ENCODE data around the gene MLC1. TPM values are rescaled to one million over a fixed set of nuclear protein-coding genes. Genes with fewer than 3 reads are reported as not detected.

The MLC1 gene
- total and polyA plus RNA-seq, 5 experiments from 2014 or later: 0.12 to 1.8 (median 0.34) TPM

DNA sequence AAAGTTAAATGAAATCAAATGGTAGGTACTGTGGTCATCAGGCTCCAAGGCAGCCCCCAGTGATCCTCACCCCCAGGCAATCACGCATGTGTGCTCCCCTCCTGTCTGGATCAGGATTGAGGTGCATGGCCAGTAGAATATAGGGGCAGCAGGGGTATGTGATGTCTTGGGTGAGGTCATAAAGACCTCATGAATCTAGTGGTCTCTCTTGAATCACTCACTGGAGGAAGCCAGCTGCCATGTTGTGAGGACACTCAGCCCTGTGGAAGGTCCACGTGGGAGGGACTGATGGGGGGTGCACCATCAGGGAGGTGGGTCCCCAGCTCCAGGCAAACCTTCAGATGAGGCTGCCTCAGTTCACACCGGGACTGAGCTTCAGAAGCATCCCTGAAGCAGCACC, 65.9 kb downstream of the MLC1 start:
- H3K4me1 Mint-ChIP-seq: peaks cover 12 to 29% (median 12%) of the 10 kb centered on the region in 4 donors
- ATAC-seq (no peak), DNase-seq (no peak)
- POLR2A ChIA-PET: no interaction called here
- no peaks in the 10 kb centered on the region for H3K9me3 Mint-ChIP-seq
- H3K4me3 Mint-ChIP-seq: peak overlapping the region in 3 of 10 donors; percentile 8 to 59 (median 52)
- H3K36me3 Mint-ChIP-seq: no peaks in the 10 kb centered on the region
- H3K27me3 Mint-ChIP-seq: peaks cover 0 to 2% (median 0%) of the 10 kb centered on the region in 5 donors
- H3K27ac Mint-ChIP-seq: peak overlapping the region in 9 of 10 donors; percentile 13 to 92 (median 65)

DNA sequence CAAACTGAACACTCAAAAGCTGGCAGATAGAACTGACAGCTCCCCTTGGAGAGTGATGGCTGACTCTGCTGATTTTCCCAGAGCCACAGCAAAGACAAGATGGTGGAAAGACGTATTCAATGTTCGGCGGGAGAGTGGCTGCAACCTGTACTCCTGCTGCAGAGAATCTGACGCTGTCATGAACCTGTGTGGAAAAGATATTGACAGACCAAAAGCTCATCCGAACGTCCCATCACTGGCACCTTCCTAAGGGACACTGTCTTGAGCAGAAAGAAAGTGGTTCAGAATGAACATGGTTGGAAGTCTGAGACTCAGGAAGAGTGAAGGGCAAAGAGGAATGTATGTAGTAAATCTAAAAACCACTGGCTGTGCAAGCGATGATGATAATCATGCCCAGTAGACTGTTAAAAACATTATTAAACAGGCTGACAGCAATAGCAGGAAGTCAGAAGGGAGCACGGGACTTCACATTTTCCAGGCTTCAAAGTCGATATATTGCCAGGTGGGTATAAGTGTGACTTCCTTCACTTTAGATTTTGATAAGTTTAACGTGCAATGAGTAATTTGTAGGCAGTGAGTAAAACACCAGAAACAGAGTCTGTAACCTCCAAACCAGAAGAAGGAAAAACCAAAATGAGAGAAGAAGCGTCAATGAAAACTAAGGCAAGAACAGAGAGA, 66.5 kb downstream of the MLC1 start:
- Mint-ChIP-seq H3K9me3 (no peaks in the 10 kb centered on the region), H3K36me3 (no peaks in the 10 kb centered on the region), H3K4me3 (peak overlapping the region in 8 of 10 donors; percentile 8 to 59 (median 46)), H3K27ac (peak overlapping the region in 9 of 10 donors; percentile 8 to 92 (median 78)), H3K27me3 (no peaks in the 10 kb centered on the region), H3K4me1 (peaks cover 12 to 29% (median 12%) of the 10 kb centered on the region in 4 donors)
- DNase-seq (peak in 2 of 10 donors; percentile 25 to 33), ATAC-seq (peak; percentile 63 to 79)
- POLR2A ChIA-PET: interaction anchor here (0.7 to 1.8 kb wide), 3 partner anchors 14 to 88 kb away, joined by 3 to 5 read pairs (median 4); no protein-coding TSS in a partner anchor

DNA sequence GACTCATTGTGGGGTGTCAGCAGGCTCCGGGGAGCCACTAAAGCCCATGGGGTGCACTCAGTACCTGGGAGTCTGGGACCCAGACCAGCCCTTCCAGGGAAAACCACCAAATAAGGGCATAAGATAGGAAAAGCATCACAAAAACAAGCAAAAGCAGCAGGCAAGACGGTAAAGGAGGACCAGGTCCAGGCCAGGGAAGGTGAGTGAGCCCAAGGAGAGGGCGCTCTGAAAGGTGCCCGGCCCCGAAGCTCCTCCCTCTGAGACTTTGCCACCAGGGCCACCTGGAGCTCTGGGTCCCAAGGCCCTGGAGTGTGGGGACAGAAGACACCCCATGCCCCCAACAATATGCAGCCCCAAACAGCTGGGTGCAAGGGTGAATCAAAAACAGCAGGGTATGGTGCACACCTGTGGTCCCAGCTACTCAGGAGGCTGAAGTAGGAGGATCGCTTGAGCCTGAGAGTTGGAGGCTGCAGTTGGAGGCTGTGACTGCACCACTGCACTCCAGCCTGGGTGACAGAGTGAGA, 67.5 kb downstream of the MLC1 start:
- Mint-ChIP-seq H3K4me3 (peak overlapping the region in 7 of 10 donors; percentile 8 to 65 (median 26)), H3K9me3 (no peaks in the 10 kb centered on the region), H3K27ac (peak overlapping the region in 7 of 10 donors; percentile 19 to 87 (median 67)), H3K27me3 (no peaks in the 10 kb centered on the region), H3K4me1 (peaks cover 12 to 29% (median 12%) of the 10 kb centered on the region in 4 donors), H3K36me3 (no peaks in the 10 kb centered on the region)
- ATAC-seq (no peak), DNase-seq (no peak)
- POLR2A ChIA-PET: interaction anchor here (0.6 to 1.8 kb wide), 4 partner anchors 13 to 189 kb away, joined by 3 to 5 read pairs (median 4); no protein-coding TSS in a partner anchor

DNA sequence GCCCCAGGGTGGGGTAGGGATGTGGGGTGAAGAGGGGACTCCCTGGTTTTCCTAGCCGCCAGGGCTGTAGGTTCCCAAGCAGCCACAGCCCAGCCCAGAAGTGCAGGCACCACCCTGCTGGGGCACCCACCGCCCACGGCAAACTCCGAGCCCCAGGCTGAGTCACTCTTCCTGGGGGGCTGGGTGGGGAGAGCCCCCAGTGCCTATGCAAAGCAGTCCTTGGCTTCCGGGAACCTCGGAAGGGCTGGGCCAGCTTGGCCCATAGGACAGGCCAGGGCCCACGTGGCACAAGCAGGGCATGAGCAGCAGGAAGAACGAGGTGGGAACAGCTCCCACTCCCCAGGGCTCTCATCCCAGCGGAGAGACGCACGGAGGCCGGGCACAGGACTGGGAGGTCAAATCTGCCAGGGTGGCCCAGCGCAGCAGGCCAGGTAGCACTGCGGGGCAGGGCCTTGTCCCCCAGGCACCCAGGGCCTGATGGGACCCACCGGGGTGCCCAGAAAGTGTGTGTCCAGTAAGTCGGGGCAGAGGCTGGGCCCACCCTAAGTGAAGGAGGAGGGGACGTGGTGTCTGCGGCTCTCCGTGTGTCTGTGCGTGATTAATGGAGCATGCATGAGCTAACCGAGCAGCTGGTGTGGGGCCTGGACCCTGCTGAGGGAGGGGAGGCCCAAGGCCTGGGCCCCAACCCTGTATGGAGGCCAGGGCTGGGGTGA, 68.1 kb downstream of the MLC1 start:
- ATAC-seq (peak; percentile 18 to 21), DNase-seq (peak in 1 of 10 donors; percentile 45)
- H3K27me3 Mint-ChIP-seq: peaks cover 0 to 5% (median under 1%) of the 10 kb centered on the region in 5 donors
- H3K4me1 Mint-ChIP-seq: peaks cover 12 to 30% (median 12%) of the 10 kb centered on the region in 4 donors
- POLR2A ChIA-PET: interaction anchor here (1.8 kb wide), 1 partner anchor 12 kb away, joined by 5 read pairs; no protein-coding TSS in a partner anchor
- peak overlapping the region in 5 of 10 donors; percentile 19 to 67 (median 57) for H3K27ac Mint-ChIP-seq
- no peaks in the 10 kb centered on the region for H3K9me3 Mint-ChIP-seq
- no peaks in the 10 kb centered on the region for H3K36me3 Mint-ChIP-seq
- H3K4me3 Mint-ChIP-seq: peak overlapping the region in 6 of 10 donors; percentile 7 to 65 (median 27)

DNA sequence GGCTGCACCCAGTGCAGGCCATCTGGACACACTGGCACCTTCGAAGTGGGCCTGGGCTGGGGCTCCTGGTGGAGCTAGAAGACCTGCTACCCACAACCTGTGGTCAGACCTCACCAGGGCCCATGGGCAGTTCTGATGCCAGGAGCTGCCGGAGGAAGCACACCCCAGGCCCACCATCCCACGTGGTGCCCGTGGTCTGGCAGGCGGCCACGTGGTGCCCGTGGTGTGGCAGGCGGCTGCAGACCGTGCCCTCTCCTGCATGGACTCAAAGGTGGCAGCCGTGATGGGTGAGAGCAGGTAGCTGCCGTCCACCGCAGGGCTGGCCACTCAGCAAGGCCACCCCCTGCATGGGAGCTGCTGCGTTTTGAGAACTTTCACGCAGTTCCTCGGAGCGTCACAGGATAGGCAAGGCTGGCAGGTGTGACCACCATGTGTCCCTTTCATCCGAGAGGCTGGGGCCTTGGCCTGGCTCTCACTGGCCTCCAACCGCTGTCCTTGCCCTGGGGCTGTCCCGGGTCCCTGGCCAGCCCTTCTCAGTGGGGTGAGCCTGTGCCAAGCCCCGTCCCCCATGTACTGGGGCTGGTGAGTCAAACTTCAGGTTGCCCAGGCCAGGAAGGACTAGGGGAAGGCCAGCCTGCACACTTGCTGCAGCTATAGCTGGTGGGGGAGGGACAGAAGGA, 68.8 kb downstream of the MLC1 start:
- Mint-ChIP-seq H3K27ac (no peak overlapping the region), H3K9me3 (no peaks in the 10 kb centered on the region), H3K4me3 (no peak overlapping the region), H3K4me1 (peaks cover 15 to 37% (median 18%) of the 10 kb centered on the region in 4 donors), H3K27me3 (peaks cover 0 to 12% (median 7%) of the 10 kb centered on the region in 5 donors), H3K36me3 (peaks cover 0 to 2% (median 0%) of the 10 kb centered on the region in 3 donors)
- ATAC-seq (no peak), DNase-seq (peak in 1 of 10 donors; percentile 45)
- POLR2A ChIA-PET: no interaction called here

DNA sequence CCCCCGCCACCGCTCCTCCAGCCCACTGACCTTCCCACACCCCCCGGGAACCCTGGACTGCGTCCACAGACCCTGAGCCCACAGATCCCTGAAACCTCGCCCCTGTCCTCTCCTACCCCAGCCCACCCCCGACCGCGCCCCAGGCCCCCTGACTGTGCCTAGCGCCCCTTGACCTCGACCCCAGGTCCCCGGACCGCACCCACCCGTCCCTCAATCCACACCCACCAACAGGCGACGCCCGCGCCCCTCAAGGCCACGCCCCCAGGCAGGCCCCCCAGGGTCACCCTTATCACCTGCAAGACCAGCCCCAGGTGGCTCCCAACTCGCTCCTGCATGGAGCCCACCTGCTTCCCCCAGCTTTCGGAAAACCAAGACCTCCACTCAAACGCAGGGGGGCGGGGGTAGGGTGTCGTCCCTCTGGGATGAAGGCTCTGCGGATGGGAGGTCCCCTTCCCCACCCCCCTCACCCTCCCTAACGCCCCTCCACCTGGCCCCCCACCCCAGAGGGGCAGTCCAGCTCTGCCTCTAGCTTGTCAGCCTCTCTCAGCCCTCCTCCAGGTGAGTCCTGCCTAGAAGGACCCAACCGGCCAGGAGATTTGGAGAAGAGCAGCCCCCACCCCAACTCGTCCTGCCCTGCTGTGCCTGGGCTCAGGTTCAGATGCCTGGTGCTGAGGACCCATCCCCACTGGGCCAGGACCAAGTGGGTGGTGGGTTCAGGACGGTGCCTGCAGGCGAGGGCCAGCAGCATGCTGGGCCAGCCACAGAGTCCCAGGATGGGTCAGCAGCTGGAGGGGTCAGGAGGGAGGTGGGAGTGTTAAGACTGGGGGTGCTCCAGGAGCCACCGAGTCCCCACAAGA, 69.5 kb downstream of the MLC1 start:
- Mint-ChIP-seq H3K4me1 (peaks cover 17 to 42% (median 21%) of the 10 kb centered on the region in 4 donors), H3K27ac (no peak overlapping the region), H3K9me3 (no peaks in the 10 kb centered on the region), H3K4me3 (peak overlapping the region in 3 of 10 donors; percentile 36 to 67 (median 47)), H3K36me3 (peaks cover 0 to 2% (median 0%) of the 10 kb centered on the region in 3 donors), H3K27me3 (peaks cover 0 to 16% (median 7%) of the 10 kb centered on the region in 5 donors)
- DNase-seq (peak in 2 of 10 donors; percentile 4 to 57), ATAC-seq (no peak)
- POLR2A ChIA-PET: no interaction called here

DNA sequence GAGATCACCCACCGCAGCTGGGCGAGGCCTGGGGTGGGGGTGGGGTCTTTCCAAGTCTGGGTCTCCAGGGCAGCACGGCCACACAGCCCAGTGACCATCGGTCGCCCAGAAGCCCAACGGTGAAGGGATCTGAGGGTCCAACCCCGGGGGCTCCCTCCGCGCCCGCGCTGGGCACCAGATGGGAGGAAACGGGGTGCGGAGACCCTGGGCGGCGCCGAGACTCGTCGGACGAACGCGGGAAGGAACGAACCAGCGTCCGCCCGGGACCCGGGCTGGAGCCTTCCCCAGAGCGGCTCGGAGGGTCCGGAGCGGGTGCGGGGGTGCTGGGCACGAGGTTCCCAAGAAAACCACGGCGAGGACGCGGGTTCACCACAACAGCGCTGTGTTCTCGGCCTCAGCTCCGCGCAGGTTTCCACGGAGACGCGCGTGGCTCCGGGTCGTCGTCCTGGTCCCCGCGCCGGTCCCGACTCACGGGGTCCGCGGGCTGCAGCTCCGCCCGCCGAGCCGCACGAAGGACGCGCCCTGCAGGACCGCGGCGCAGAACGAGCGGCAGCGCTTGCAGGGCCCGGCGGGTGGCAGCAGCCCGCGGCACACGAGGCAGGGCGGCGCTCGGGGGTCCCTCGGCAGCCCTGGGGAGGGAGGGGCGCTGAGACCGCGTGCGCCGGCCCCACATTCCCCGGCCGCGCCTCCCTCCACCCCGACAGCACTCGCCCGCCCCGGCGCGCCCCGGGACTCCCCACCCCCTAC, 70.4 kb downstream of the MLC1 start:
- POLR2A ChIA-PET: no interaction called here
- H3K4me3 Mint-ChIP-seq: peak overlapping the region in 1 of 10 donors; percentile 42

DNA sequence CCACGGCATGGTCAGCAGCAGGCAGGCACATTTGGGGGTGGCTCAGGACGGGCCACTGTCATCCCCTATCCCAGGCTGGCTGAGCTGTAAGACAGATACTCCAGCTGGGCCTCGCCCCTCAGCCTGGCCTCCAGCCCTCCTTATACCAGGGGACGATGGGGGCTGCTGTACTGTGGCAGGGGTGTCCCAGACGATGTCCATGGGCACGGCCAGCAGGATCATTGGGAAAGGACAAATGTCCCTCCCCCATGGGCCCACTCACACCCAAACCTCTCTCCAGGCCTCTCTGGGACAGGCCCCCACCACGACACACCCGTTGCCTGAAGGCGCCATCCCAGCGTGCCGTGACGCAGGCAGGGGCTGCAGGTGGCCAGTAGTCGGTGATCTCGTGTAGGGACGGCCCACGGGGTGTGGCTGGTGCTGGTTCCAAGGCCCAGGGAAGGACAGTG, 71.1 kb downstream of the MLC1 start:
- Mint-ChIP-seq H3K4me1 (peaks cover 15 to 38% (median 22%) of the 10 kb centered on the region in 4 donors), H3K4me3 (peak overlapping the region in 5 of 10 donors; percentile 31 to 45 (median 42)), H3K27me3 (peaks cover 1 to 18% (median 7%) of the 10 kb centered on the region in 5 donors), H3K27ac (peak overlapping the region in 2 of 10 donors; percentile 38 to 53), H3K9me3 (no peaks in the 10 kb centered on the region), H3K36me3 (peaks cover 0 to 2% (median 0%) of the 10 kb centered on the region in 3 donors)
- DNase-seq: peak in 1 of 10 donors; percentile 60
- POLR2A ChIA-PET: no interaction called here
- ATAC-seq: no peak

More for the DNA sequence above, 70.4 kb downstream of the MLC1 start:
- peak in 2 of 10 donors; percentile 23 to 56 for DNase-seq
- peaks cover 1 to 17% (median 7%) of the 10 kb centered on the region in 5 donors for H3K27me3 Mint-ChIP-seq
- no peak overlapping the region for H3K27ac Mint-ChIP-seq
- peak in 1 of 2 donors; percentile 44 for ATAC-seq
- no peaks in the 10 kb centered on the region for H3K9me3 Mint-ChIP-seq
- H3K4me1 Mint-ChIP-seq: peaks cover 17 to 42% (median 22%) of the 10 kb centered on the region in 4 donors
- H3K36me3 Mint-ChIP-seq: peaks cover 0 to 2% (median 0%) of the 10 kb centered on the region in 3 donors

DNA sequence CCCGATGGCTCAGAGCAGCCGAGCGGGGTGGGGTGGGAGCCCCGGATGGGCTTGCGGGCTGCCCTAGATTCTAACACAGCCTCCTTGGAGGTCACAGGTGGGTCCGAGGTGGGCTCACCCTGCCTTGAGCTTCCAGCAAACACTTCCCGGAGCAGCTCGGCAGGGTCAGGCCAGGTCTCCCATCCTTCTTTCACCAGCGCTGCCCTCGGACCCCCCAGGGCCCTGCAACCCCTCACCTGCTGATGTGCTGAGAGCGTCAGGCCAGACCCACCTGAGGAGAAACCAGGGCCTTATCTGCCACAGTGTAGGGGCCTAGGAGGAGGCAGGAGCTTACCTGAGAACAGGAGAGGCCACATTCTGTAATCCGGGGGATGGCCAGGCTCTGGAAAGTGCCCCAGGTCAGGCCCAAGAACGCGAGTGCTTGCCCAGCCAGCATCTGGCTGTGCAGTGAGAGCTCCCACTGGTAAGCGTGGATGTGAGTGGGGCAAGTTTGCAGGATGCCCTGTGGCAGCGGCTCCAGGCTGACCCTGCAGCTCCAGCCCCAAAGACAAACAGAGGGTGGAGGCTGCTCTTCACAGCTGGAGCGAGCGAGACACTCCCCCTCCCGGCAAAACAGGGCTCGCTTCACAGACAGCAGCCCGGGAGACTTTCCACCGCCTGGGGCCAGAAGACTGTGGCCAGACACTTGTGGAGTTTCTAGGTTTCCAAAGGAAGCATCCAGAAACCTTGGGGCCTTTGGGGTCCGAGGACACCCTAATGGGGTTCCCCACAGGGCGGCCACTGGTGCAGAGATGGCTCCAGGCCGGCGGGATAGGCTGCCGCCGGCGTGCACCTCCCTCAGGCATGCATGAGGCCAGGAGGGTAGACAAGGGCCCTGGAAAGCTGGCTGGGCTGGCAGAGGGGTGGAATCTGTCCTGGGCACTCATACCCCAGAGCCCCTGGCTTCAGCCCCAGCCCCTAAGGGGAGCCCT, 72.7 kb downstream of the MLC1 start, which contains the start of gene IL17REL:
Gene IL17REL (minus strand): TSS at position 555 of the 971 bp plus-strand sequence. CDS start 119 bp downstream, at position 436.
- Mint-ChIP-seq H3K9me3 (no peaks in the 10 kb centered on the region), H3K4me3 (peak within 1 kb of the TSS; percentile 32 to 83 (median 63)), H3K27ac (peak within 1 kb of the TSS in 7 of 10 donors; percentile 71 to 91 (median 75)), H3K27me3 (peaks cover 1 to 20% (median 7%) of the 10 kb centered on the region in 5 donors), H3K4me1 (peaks cover 5 to 22% (median 18%) of the 10 kb centered on the region in 4 donors), H3K36me3 (peaks cover 0 to 2% (median 0%) of the 10 kb centered on the region in 3 donors)
- ATAC-seq (no peak), DNase-seq (peak in 1 of 10 donors; percentile 61)
- POLR2A ChIA-PET: interaction anchor here (1.1 kb wide), 1 partner anchor 186 kb away, joined by 5 read pairs; no protein-coding TSS in a partner anchor

Data from naive thymus-derived CD8-positive, alpha-beta T cell (primary cell).